HG03196 (cell line): Measurements from ENCODE around the gene KPTN.

Experiments
- ATAC-seq: cut with Tn5 transposase; IDR thresholded peaks from one replicate; pipeline ENCODE4 v1.9.1; 2021; ENCODE audit not compliant: unreplicated experiment

Gene KPTN

GRCh38 chr19:47509170-47509847 is 25.3 kb upstream of the KPTN start:
- ATAC-seq, result no peak

DNA sequence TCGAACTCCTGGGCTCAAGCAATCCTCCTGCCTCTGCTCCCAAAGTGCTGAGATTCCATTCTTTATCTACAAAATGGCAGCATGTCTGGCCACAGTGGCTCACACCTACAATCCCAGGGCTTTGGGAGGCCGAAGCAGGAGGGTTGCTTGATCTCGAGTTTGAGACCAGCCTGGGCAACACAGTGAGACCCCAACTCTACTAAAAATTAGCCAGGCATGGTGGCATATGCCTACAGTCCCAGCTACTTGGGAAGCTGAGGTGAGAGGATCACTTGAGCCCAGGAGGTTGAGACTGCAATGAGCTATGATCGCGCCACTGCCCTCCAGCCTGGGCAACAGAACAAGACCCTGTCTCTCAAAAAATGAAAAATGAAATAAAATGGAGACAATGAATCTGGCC is 24.7 kb upstream of the KPTN start:
- no peak for ATAC-seq

GRCh38 chr19:47507924-47508553 is 24.0 kb upstream of the KPTN start:
- no peak for ATAC-seq

DNA sequence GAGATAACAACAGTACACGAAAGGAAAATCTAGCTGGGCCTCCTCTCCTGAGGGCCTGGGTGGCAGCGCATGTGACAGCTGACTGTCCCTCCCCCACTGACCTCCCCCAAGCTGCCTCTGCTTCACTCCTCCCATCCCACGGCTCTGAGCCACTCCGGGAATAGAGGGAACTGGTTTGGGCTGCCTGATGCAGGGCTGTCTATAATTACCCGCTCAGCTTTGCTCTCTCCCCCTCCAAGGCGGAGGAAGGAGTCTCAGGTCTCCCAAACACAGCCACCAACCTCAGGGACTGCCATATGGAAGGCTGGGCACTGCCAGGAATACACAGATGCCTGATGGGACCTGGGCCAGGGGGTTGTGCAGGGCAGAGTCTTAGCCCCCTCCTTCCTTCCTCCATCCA is 23.0 kb upstream of the KPTN start:
- no peak for ATAC-seq

DNA sequence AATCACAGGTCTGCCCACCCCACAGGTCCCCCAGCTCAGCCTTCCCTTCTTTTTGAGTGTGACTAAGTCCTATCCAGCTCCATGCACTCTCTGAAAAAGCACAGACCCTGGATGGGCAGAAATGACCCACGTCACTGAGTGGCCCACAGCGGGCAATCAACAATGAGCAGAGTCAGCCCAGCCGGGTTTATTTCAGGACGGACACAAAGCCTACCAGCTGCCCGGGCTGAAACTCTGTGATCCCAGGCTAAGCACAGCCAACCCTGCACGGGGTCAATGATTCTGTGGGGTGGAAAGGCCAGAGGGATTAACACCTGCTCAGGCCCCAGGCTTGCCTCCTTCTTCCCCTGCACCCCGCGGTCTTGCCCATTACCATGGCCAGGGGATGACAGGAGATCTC is 22.4 kb upstream of the KPTN start:
- no peak for ATAC-seq

DNA sequence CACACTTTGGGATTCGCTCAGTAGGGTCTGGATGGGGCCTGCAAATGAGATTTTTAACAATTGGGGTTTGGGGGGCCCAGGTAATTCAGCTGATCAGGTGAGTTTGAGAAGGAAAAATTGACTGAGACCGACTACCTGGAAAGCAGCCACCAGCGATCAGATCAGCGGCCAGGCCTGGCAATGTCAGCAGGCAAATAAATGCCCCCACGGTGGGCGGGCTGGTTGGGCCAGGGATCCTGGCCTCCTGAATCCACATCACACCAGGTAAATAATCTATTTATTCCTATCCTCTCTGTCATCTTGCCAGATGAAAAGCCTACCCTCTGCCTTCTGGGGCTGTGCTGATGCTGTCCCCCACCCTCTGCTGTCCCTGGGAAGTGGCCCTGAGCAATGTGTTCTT is 21.5 kb upstream of the KPTN start:
- ATAC-seq, result no peak

DNA sequence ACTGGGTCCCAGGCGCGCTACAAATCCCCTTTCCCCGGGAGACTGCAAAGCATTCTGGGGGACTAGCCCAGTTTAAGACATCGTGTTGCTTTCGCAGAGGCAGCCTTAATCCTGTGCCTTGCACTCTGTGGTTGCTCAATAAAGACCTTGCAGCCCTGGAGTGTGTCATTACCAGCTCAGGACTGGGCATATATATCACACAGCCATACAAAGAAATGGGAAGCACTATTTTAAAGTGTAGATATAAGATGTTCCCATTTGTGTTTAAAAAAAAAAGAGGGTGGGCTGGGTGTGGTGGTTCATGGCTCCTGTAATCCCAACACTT is 19.8 kb upstream of the KPTN start:
- no peak for ATAC-seq

- no peak for ATAC-seq
These were observed 19.3 kb upstream of the KPTN start for GRCh38 chr19:47503130-47503825.

- no peak for ATAC-seq
These were observed 16.1 kb upstream of the KPTN start for GRCh38 chr19:47499863-47500830.

GRCh38 chr19:47499371-47499770 is 15.4 kb upstream of the KPTN start:
- no peak for ATAC-seq

DNA sequence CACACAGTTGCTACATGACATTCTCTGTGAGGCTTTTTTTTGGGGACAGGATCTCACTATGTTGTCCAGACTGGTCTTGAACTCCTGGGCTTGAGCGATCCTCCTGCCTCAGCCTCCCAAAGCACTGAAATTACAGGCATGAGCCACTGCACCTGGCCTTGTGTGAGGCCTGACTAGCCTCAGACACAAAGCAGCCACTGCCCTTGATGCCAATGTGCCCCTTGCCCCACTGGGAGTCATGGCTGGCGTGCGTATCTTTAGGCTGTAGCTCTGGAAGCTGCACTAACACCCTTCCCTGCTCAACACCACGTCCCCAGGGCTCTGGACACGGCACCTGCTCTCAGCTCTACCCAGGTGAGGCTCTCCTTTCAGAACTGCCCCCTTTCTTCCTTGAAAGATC is 14.5 kb upstream of the KPTN start:
- no peak for ATAC-seq

GRCh38 chr19:47497821-47498520 is 14.0 kb upstream of the KPTN start:
- no peak for ATAC-seq

GRCh38 chr19:47497050-47497766 is 13.2 kb upstream of the KPTN start:
- no peak for ATAC-seq

DNA sequence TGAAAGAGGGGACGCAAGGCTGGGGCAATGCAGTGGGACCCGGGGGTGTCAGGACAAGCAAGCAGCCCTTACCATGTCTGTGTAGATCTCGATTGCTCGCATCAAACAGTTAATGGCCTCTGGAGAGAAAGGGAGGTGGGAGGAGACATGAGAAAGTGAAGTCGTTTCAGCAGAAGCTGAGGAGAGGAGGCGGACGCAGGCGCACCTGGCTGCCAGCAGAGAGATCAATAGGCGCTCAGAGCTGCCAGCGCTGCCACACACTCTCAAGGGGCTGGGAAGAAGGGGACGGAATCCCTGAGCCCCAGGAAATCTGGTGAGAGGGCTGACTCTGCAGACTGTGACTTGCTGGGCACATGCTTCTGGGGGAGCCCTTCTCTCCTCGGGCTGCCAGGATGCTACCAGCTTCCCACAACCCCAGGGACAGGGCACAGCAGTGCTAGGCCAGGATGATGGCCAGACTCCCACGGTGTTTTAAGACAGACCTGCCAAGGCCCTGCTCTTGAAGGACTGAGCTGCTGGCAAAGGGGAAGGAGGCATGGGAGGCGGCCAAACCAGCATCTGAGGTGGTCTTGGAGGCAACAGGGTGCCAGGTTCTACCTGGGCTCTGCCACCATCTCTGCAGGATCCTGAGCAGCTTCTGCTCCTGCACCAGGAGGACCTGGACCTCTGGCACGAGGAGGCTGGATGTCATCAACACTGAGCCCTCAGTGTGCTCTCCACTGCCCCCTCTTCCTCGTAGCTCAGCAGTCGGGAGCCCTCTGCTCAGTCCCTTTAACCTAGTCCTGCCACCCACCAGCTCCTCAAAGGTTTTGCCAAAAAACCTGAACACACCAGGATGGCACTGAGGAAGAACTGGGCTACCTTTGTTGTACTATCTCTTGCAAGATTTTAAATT is 11.7 kb upstream of the KPTN start:
- no peak for ATAC-seq

- ATAC-seq, result no peak
These were observed 10.7 kb upstream of the KPTN start for GRCh38 chr19:47494729-47495128.

DNA sequence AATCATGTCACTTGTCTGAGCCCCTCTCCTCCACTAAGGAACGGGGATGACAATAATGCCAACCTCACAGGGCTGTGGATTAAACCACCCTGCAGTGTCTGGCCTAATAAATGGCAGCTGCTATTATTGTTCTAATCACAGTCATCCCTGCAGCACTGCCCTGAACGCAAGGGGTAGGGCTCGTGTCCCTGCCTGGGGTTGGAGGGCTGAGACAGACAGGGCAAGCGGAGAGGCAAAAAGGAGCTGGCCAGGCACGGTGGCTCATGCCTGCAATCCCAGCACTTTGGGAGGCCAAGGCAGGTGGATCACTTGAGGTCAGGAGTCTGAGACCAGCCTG is 10.2 kb upstream of the KPTN start:
- ATAC-seq, result no peak

DNA sequence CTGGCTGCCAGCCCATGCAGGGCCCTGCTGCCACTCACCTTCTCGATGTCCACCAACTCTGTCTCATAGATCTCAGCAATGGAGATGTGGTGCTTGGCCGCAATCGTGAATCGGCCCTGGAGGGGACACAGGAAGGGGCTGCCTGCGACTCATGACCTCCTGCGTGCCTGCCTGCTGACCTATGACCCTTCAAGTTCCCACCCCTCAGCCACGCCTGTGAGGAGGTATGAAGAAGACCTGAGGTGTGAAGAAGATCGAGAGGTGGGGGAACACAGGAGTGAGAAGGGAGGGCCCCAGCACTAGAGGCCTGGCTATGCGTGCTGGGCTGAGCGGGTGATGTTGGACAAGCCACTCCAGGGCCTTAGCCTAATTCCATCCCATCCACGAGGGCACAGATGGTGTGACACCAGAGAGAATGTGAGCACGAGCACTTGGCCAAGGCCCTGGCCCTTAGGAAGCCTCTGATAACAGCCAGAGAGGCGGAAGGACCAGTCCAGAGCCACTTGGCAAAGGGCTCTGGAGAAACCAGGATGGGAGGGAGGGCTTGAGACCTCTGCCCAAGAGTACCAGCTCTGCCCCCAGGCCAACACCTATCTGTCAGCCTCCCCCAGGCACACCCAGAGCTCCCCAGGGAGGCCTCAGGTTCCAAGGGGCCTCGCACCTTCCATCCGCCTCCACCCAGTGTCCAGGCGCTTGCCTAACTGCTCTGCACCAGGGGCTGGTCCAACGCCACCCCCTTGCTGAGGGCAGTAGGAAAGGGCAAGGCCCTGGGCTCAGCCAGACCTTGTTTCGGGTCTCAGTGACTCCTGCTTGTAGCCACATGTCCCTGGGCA is 9.6 kb upstream of the KPTN start:
- ATAC-seq, result no peak

- ATAC-seq, result no peak
These were observed 8.8 kb upstream of the KPTN start for GRCh38 chr19:47492571-47493377.
